Ovary (tissue), 3 donors: ENCODE results near the gene ENOX1.

Source experiments
- EP300 ChIP-seq: sonication (generic); formaldehyde crosslinking; IDR thresholded peaks from one replicate; pipeline ENCODE4 v1.6.1; 2017; ENCODE audit warnings: antibody characterized with exemption
- POLR2A ChIP-seq: fragments of 450-650 bp; IDR thresholded peaks from one replicate; pipeline ENCODE4 v1.6.1; 2017; ENCODE audit warnings: antibody characterized with exemption, mild to moderate bottlenecking, moderate library complexity
- TF ChIP-seq, protein P1 (sequence below), 3 donors: fragments of 450-650 bp in 2 of 3; fragments of 200-600 bp in 1 of 3; IDR thresholded peaks; one replicate each; pipeline versions ENCODE4 v1.5.1 to v1.8.0; 2016 to 2022; ENCODE audit warnings: antibody characterized with exemption in 3 of 3, mild to moderate bottlenecking in 1 of 3
- donor health status: DM: no; HTN: no; CAD: no.

DNA sequence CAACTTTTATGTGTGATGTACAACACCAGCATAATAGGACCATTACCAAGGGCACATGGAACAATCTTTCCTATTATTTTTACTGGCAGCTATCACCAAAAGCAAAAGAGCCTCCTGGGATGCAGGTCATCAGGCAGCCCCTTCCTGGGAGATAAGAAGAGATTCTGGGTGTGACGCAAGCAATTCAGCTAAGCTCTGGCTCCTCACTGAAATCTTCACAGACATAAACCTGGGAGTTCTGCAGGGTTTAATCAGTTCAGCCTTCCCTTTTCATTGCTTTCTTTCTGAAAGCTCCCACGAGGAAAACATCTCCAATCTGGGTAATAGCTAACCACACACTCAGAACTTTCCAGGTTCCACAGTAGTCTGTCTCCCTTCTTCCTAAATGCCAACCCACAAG, 341.1 kb downstream of the ENOX1 start:
- TF ChIP-seq, protein P1, sequence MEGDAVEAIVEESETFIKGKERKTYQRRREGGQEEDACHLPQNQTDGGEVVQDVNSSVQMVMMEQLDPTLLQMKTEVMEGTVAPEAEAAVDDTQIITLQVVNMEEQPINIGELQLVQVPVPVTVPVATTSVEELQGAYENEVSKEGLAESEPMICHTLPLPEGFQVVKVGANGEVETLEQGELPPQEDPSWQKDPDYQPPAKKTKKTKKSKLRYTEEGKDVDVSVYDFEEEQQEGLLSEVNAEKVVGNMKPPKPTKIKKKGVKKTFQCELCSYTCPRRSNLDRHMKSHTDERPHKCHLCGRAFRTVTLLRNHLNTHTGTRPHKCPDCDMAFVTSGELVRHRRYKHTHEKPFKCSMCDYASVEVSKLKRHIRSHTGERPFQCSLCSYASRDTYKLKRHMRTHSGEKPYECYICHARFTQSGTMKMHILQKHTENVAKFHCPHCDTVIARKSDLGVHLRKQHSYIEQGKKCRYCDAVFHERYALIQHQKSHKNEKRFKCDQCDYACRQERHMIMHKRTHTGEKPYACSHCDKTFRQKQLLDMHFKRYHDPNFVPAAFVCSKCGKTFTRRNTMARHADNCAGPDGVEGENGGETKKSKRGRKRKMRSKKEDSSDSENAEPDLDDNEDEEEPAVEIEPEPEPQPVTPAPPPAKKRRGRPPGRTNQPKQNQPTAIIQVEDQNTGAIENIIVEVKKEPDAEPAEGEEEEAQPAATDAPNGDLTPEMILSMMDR (IDR thresholded peaks at IDR 0.05), result no peak
- no peak for TF ChIP-seq POLR2A
- no peak for TF ChIP-seq EP300
